ENCODE results near the gene INPP4B. TPM values are rescaled to one million over a fixed set of nuclear protein-coding genes. Genes with fewer than 3 reads are reported as not detected.

Gene INPP4B
- total and polyA plus RNA-seq, 2 experiments from 2014 or later: 20.3 to 27.5 TPM

DNA sequence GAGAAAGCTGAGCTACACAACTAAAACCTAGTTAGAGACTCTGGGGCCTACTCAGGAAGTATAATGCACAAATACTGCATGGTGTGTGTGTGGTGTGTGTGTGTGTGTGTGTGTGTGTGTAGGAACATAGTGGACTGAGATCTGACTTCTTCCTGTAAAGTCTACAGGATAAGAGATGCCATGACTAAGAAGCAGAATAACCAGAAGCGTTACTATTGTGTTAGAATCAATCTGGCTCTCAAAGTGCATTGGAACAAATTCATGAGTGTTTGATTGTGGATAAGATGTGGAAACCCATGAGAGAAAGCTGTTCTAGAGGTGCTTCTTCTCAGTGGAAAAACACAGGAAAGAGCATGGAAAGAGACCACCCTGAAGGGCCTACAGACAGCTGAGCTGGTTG is 302.1 kb downstream of the INPP4B start:
- Histone ChIP-seq H3K79me2 (ENCODE audit: insufficient read depth) (no peaks in the 10 kb centered on the region), H3K9me3 (ENCODE audit: low read depth) (no peaks in the 10 kb centered on the region), H3K27ac (no peak overlapping the region), H3K4me2 (ENCODE audit: unreplicated experiment) (no peak overlapping the region), H3K36me3 (ENCODE audit: low read depth) (no peaks in the 10 kb centered on the region), H3K27me3 (replicated peaks; ENCODE audit: insufficient read depth) (no peaks in the 10 kb centered on the region), H3K4me3 (no peak overlapping the region), H3K9ac (no peak overlapping the region), H3F3A (ENCODE audit: insufficient read depth) (peaks cover 16% of the 10 kb centered on the region), H2AFZ (no peak overlapping the region), H4K20me1 (ENCODE audit: insufficient read depth) (no peaks in the 10 kb centered on the region), H3K4me1 (ENCODE audit: insufficient read depth) (peaks cover 24% of the 10 kb centered on the region), H3K9me2 (ENCODE audit: insufficient read depth) (no peaks in the 10 kb centered on the region; the same call in 1 of the 2 replicates)
- no peak for TF ChIP-seq EZH2phosphoT487 (IDR thresholded peaks at IDR 0.05; ENCODE audit: insufficient read depth, low read depth)
- no peak for TF ChIP-seq EZH2 (IDR thresholded peaks at IDR 0.05; ENCODE audit: insufficient read depth, poor library complexity, severe bottlenecking)
- no peak for DNase-seq
- WGBS, 2 experiments (ENCODE audit: low coverage in 1 of 2, low lambda C conversion rate in 2 of 2, missing lambda C conversion rate in 2 of 2): 100% methylated on average over 1 of the region's 1 CpG
- in situ Hi-C loops (cut with MboI): no loop called here

DNA sequence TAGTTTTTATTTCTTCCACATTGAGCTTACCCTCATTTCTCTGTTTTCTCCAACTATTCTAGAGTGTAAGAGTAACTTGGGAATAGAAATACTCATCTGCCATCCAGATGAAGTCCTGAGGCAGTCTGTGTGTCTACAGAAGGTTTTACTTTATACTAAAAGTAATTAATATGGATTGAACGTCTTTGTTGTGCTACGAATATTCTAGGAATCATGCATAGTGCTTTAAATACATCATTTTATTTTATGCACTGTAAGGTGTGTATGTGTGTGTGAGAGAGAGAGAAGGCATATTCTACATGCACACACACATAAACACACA is 305.7 kb downstream of the INPP4B start:
- no peak overlapping the region for H3K4me2 ChIP-seq (ENCODE audit: unreplicated experiment)
- peaks cover 7% of the 10 kb centered on the region; the same call in 1 of the 2 replicates for H3F3A ChIP-seq (ENCODE audit: insufficient read depth)
- WGBS, 2 experiments (ENCODE audit: low coverage in 1 of 2, low lambda C conversion rate in 2 of 2, missing lambda C conversion rate in 2 of 2): 40 to 42% methylated on average over 2 of the region's 2 CpGs
- no peak overlapping the region for H3K27ac ChIP-seq
- TF ChIP-seq EZH2 (IDR thresholded peaks at IDR 0.05; ENCODE audit: insufficient read depth, poor library complexity, severe bottlenecking) (no peak), EZH2phosphoT487 (IDR thresholded peaks at IDR 0.05; ENCODE audit: insufficient read depth, low read depth) (no peak)
- H3K9me2 ChIP-seq (ENCODE audit: insufficient read depth): no peaks in the 10 kb centered on the region; the same call in 1 of the 2 replicates
- H3K4me3 ChIP-seq: no peak overlapping the region
- no peaks in the 10 kb centered on the region for H3K36me3 ChIP-seq (ENCODE audit: low read depth)
- H3K9ac ChIP-seq: no peak overlapping the region
- in situ Hi-C loops (cut with MboI): no loop called here
- H4K20me1 ChIP-seq (ENCODE audit: insufficient read depth): no peaks in the 10 kb centered on the region
- no peaks in the 10 kb centered on the region for H3K79me2 ChIP-seq (ENCODE audit: insufficient read depth)
- H3K4me1 ChIP-seq (ENCODE audit: insufficient read depth): peaks cover 14% of the 10 kb centered on the region
- H2AFZ ChIP-seq: no peak overlapping the region
- no peaks in the 10 kb centered on the region for H3K9me3 ChIP-seq (ENCODE audit: low read depth)
- no peak for DNase-seq
- H3K27me3 ChIP-seq (replicated peaks; ENCODE audit: insufficient read depth): no peaks in the 10 kb centered on the region

DNA sequence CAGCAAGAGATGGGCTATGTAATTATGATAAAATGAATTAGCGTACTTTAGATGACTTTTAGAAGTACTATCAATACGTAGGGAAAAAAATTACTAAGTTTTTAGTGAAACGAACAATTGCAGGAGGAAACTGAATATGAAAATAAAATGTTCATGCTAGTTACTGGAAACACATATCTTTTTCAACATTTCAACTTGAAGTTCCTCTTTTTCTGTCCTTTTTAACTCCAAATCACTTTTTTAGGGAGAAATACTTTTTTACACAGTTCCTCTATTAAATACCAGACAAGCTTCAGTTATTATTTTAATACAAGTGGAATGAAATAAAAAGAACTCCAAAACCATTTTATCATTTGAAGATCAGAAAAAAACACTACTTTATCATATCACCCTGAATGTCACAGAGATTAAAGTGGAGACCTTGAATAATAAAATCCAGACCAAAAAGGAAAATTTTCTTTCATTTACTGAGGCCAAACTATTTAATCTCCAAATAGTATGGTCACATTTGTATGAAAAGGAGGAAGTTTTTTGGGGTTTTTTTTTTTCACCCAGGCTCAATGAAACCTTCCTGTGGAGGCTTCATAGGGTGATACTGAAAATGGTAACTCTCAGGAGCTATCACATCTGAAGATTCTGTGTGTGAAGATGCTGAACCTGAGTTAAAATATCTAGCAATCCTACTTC is 306.2 kb downstream of the INPP4B start:
- Histone ChIP-seq H2AFZ (no peak overlapping the region), H3K27ac (no peak overlapping the region), H3K9ac (no peak overlapping the region), H3K9me2 (ENCODE audit: insufficient read depth) (no peaks in the 10 kb centered on the region; the same call in 1 of the 2 replicates), H3K4me2 (ENCODE audit: unreplicated experiment) (no peak overlapping the region), H3K4me3 (no peak overlapping the region), H3K4me1 (ENCODE audit: insufficient read depth) (peaks cover 16% of the 10 kb centered on the region), H3K36me3 (ENCODE audit: low read depth) (no peaks in the 10 kb centered on the region), H3F3A (ENCODE audit: insufficient read depth) (peaks cover 11% of the 10 kb centered on the region; the same call in 1 of the 2 replicates), H3K9me3 (ENCODE audit: low read depth) (no peaks in the 10 kb centered on the region), H3K79me2 (ENCODE audit: insufficient read depth) (no peaks in the 10 kb centered on the region), H4K20me1 (ENCODE audit: insufficient read depth) (no peaks in the 10 kb centered on the region), H3K27me3 (replicated peaks; ENCODE audit: insufficient read depth) (no peaks in the 10 kb centered on the region)
- 20 to 24% methylated on average over 3 of the region's 3 CpGs for WGBS, 2 experiments (ENCODE audit: low coverage in 1 of 2, low lambda C conversion rate in 2 of 2, missing lambda C conversion rate in 2 of 2)
- TF ChIP-seq EZH2 (IDR thresholded peaks at IDR 0.05; ENCODE audit: insufficient read depth, poor library complexity, severe bottlenecking) (no peak), EZH2phosphoT487 (IDR thresholded peaks at IDR 0.05; ENCODE audit: insufficient read depth, low read depth) (no peak)
- in situ Hi-C loops (cut with MboI): no loop called here
- DNase-seq: no peak

DNA sequence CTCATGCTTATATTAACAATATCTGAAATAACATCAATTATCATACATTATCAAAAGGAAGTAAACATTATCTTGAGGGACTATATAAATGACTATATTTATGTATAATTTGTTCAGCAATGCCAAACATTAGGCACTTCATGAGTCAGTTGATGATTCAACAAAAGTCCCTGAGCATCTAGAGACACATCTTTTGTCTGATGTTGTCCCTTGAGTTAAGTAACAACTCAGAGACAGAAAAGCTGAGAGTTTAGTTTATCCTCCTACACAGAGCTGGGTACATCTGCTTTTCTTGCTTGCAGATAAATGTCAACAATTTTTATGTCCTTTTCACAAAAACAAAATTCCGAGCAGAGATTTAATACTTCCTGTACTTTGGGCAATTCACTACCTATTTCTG is 311.1 kb downstream of the INPP4B start:
- Histone ChIP-seq H3K9ac (no peak overlapping the region), H3K9me2 (ENCODE audit: insufficient read depth) (no peaks in the 10 kb centered on the region), H3K27me3 (replicated peaks; ENCODE audit: insufficient read depth) (no peaks in the 10 kb centered on the region), H3K27ac (peak overlapping the region; percentile 27), H3F3A (ENCODE audit: insufficient read depth) (peaks cover 25% of the 10 kb centered on the region), H3K79me2 (ENCODE audit: insufficient read depth) (no peaks in the 10 kb centered on the region), H3K36me3 (ENCODE audit: low read depth) (no peaks in the 10 kb centered on the region), H3K9me3 (ENCODE audit: low read depth) (no peaks in the 10 kb centered on the region), H4K20me1 (ENCODE audit: insufficient read depth) (no peaks in the 10 kb centered on the region), H3K4me3 (no peak overlapping the region), H2AFZ (no peak overlapping the region), H3K4me1 (ENCODE audit: insufficient read depth) (peaks cover 14% of the 10 kb centered on the region), H3K4me2 (ENCODE audit: unreplicated experiment) (peak overlapping the region; percentile 30)
- no peak for TF ChIP-seq EZH2 (IDR thresholded peaks at IDR 0.05; ENCODE audit: insufficient read depth, poor library complexity, severe bottlenecking)
- no peak for TF ChIP-seq EZH2phosphoT487 (IDR thresholded peaks at IDR 0.05; ENCODE audit: insufficient read depth, low read depth)
- in situ Hi-C loops (cut with MboI): no loop called here
- peak; percentile 79 for DNase-seq
- whole genome bisulfite sequencing, 2 experiments (ENCODE audit: low coverage in 1 of 2, low lambda C conversion rate in 2 of 2, missing lambda C conversion rate in 2 of 2): 5 to 9% methylated on average over 1 of the region's 1 CpG

All from GM23248 (cell line).